Ishikawa (cell line): ENCODE results near the gene FBXO41.

Experiments
- CEBPB ChIP-seq: IDR thresholded peaks from 2 replicates; pipeline ENCODE4 v1.6.1; 2012
- RAD21 ChIP-seq: IDR thresholded peaks from 2 replicates; pipeline ENCODE4 v1.6.1; 2012; ENCODE audit warnings: low read depth

GRCh38 chr2:73215254-73215653 is 69.0 kb downstream of the FBXO41 start:
- no peak for TF ChIP-seq RAD21
- TF ChIP-seq CEBPB = no peak
